AG08396 (cell line): ENCODE data around the gene CCNL1.
A peak's percentile ranks its signal among the peaks of the same experiment; 100 is the strongest.

Source experiments
- DNase-seq: peaks from one replicate; pipeline ENCODE4 v3.0.0; 2012; ENCODE audit warnings: low spot score, mixed read lengths

The CCNL1 gene

DNA sequence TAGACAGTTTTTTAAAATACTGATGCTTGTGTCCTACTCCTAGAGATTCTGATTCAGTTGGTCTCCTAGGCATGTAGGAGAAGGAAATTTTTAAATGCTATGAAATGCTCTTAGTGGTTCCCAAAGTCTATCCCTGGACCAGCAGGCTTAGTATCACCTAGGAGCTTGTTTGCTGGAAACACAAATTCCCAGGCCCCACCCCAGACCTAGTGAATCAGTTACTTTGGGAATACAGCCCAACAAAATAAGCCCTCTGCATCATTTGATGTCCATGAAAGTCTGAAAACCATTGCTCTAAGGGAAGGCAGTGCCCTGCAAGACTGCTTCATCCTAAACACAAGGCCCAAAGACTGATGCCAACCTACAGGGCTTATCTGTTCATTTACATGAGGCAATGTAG lies 36.3 kb downstream of the CCNL1 start:
- no peak for DNase-seq

DNA sequence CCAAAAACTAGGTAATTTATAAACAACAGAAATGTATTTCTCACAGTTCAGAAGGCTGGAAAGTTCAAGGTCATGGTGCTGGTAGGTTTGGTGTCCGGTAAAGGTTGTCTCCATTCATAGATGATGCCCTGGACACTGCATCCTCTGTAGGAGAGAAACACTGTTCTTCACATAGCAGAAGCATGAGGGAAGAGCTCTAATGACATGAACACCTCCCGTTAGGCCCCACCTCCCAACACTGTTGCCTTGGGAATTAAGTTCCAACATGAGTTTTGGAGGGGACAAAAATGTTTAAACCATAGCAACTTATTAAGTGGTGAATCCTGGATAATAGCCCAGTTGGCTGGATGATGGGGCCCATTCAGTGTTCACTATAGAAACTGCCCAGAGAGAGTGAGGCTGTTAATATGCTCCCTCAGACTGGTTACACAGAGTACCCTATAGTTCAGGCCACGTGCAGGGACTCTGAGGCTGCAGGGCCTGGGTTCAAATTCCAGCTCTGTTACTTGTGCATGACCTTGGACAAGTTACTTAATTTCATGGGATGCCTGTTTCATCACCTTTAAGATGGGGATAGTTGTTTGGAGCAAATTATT lies 37.0 kb downstream of the CCNL1 start:
- no peak for DNase-seq

DNA sequence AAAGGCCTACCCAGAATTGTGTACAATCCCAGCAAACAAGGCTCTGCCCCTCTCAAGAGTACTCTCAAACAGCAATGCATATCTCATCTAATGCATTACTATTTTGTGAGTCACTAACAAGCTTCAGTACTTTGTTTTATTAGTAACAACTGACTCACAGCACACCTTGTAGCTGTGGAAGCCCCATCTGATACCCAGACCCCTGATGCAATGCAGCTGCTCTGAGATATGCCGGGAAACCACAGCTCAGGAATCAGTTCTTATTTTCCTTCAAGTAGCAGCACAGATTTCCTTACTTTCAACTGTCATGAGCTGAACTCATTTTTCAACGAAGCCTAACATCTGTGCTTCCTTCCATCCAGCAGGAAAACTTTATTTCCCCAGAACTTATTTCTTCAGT lies 37.8 kb downstream of the CCNL1 start:
- DNase-seq: peak; percentile 79

GRCh38 chr3:157121522-157121921 lies 38.4 kb downstream of the CCNL1 start:
- no peak for DNase-seq

- no peak for DNase-seq
Observed at GRCh38 chr3:157120071-157120892, 39.7 kb downstream of the CCNL1 start.

DNA sequence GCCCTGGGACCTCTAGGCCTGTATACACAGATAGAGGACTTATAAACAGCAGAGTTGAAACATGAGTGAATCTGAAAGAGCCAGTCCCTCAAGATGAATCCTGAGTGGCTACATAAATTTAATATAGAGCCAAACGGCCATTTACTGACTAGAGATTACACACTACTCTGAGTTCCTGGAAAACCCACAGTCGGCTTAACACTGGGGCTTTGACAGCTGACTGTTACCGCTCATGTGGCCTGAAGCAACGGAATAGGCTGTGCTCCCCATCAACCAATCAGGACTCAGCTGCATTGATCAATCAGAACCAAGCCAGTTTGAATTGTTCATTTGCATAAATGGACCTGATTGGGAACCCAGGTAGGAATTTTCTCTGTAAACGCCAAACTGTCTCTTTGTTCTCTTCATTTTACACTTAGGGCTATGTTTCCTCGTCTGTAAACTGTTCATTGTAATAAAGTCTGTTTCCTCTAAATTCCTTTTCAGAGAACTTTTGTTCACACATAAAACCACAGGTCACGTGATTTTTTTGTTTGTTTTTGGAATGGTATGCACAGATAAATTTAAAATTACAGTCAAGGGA lies 40.5 kb downstream of the CCNL1 start:
- no peak for DNase-seq

- no peak for DNase-seq
Observed at GRCh38 chr3:157117875-157118654, 41.9 kb downstream of the CCNL1 start.

GRCh38 chr3:157117206-157117605 lies 42.7 kb downstream of the CCNL1 start:
- no peak for DNase-seq

DNA sequence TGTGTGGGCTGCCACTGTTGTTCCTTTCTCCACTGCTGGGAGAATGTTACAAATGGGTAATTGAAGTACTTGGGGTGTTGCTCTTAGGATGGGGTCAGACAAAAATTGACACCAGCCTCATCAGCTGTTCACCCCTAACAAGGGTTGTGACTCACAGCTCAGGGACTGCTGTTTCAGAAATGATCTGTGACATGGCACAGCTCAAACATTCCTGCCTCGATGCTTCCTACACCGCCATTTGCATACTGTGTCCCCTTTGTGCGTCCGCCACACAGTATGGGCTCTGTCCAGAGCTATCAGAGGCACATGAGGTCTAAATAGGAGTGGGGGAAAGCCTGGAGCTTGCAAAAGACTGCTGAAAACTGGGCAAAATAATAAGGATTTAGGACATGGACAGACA lies 43.9 kb downstream of the CCNL1 start:
- no peak for DNase-seq

DNA sequence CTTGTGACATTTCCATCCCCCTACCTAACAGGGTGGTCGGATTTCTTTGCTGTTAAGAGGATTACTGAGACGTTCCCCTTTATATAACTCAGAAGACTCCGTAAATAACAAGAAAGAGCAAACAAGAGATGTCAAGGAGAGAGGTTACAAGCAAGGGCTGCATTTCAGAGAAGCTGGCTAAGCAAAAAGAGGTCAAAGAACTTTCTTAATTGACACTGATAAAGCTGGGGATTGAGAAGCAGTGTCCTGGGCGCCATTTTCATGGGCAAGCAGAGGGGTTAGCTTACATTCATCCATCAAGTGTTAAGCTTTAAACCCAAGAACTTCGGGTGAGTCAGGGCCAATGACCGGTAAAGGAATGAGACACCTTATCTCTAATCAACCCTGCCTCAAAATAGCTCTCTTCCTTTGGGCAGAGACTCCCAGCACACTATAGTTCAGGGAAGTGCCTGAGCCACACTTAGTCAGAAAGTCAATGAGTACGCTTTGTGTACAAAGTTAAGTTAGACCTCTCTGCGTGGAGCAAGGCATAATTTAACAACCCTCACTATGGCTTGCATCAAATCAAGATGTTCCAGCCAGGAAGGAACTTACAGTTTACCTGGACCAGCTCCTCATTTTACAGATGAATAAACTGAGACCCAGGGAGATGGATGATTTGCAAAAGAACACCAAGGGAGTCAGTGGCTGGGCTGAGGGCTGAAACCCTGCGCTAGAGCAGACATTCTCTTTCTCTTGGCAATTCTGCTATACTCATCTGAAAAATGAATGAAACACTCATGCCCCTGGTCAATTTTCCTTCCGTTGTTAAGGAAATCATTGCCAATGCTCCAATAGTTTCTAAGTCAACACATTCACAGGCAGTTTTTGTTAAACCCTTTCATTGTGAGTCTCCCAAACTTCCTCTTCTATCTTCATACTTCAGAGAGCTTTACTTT lies 44.6 kb downstream of the CCNL1 start:
- DNase-seq: no peak

GRCh38 chr3:157113832-157114505 lies 46.0 kb downstream of the CCNL1 start:
- no peak for DNase-seq

GRCh38 chr3:157112536-157112935 lies 47.4 kb downstream of the CCNL1 start:
- no peak for DNase-seq

- DNase-seq: no peak
Observed at GRCh38 chr3:157111518-157111917, 48.4 kb downstream of the CCNL1 start.

- DNase-seq: no peak
Observed at GRCh38 chr3:157110761-157111278, 49.1 kb downstream of the CCNL1 start.

- DNase-seq: no peak
Observed at GRCh38 chr3:157109267-157110141, 50.4 kb downstream of the CCNL1 start.

- no peak for DNase-seq
Observed at GRCh38 chr3:157107644-157108133, 52.3 kb downstream of the CCNL1 start.

GRCh38 chr3:157107037-157107436 lies 52.9 kb downstream of the CCNL1 start:
- DNase-seq: no peak

- no peak for DNase-seq
Observed at GRCh38 chr3:157104928-157105652, 54.9 kb downstream of the CCNL1 start.

DNA sequence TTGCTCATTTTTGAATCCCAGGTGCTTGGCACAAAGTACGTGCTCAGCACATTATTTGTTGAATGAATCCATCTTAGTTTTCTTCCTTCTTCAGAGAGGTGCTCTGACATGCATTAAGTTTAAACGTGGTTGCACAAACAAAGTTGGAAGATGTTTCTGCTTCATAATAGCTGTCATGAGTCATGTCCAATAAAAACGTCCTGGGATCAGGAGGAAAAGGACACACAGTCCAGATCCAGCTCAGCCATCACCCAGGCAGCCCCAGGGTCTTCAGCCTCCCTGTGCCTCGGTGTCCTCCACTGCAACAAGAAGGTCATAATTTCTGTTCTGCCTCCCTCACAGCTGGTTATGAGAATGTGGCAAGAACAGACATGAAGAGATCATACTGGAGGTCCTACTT lies 55.4 kb downstream of the CCNL1 start:
- DNase-seq: no peak
